ENCODE results near the gene MACROH2A2.

The MACROH2A2 gene

DNA sequence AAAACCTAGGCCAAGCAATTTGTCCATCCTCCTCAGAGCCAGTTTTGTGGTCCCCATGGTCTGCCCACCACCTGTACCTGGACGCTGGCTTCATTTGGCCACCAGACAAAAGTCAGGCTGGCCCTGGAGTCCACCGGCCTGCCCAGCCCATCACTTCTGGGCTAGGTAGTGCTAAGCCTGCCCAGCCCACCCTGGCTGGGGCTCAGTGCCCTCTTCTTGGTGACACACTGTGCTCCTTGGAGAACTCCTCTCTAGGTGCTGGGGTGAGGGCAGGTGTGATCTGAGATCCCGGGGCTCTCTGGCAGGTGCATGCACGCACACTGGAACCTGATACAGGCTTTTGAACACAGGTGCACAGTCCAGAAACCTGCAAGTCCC, 78.9 kb downstream of the MACROH2A2 start:
- H3K4me3 ChIP-seq (ENCODE audit: low read depth, low read length): no peak overlapping the region
- DNase-seq (ENCODE audit: low read depth): no peak
- TF ChIP-seq MYC (IDR thresholded peaks at IDR 0.05; ENCODE audit: low read depth, low read length): no peak

DNA sequence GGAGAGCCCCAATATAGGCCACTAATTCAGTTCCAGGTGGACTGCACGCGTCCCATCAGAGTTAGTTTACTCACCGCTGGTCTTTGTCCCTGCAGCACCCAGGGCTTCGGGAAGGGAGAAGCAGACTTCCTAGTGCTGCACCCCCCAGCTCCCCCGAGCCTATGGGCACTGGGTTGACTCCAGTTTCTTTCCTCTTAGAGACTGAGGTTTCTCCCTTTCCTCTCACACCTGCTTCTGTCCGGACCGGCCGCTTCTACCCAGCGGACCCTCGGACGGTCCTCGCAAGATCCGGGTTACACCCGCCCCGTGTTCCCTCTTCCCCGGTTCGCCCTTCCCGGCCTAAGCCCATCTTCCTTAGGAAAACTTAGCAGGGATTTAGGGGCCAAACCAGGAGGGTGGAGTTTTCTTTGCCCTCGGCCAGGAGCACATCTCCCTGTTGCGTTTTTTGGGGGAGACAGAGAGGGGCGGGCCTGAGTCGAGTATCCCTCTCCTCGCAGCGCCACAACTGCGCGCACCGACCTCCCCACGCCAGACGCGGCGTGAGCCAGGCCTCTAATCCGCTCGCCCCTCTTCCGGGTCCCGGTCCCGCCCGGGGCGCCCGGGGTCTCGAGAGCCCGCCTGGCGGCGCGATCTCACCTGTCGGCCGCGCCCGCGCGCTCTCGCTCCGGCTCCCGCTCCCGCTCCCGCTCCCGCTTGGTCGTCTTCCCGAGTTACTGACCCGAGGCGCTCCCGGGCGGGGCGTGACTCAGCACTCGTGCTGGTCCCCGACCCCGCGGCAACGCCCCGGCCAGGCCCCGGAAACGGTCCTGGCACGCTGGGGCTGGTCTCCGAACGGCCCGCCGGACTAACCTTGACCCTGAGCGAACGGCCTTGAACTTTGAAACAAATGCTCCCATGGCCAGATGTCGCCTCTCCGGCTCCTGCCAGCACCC, 79.7 kb downstream of the MACROH2A2 start, which contains the start of gene AIFM2:
Gene AIFM2, minus strand, starts transcription at position 728 of the 932 bp plus-strand sequence. CDS start 8,741 bp downstream, outside the sequence.
- no peak for TF ChIP-seq CTCF (IDR thresholded peaks at IDR 0.05; ENCODE audit: low read depth, low read length)
- no peak for TF ChIP-seq MAX (IDR thresholded peaks at IDR 0.05; ENCODE audit: low read depth, low read length)
- no peak for TF ChIP-seq POLR2A (IDR thresholded peaks at IDR 0.05; ENCODE audit: extremely low read depth, insufficient read length)
- no peak for TF ChIP-seq MYC (IDR thresholded peaks at IDR 0.05; ENCODE audit: low read depth, low read length)
- H3K4me3 ChIP-seq (ENCODE audit: low read depth, low read length): no peak within 1 kb of the TSS
- no peak for DNase-seq (ENCODE audit: low read depth)

- no peak overlapping the region for H3K4me3 ChIP-seq (ENCODE audit: low read depth, low read length)
- DNase-seq (ENCODE audit: low read depth): no peak
- TF ChIP-seq MAX (IDR thresholded peaks at IDR 0.05; ENCODE audit: low read depth, low read length) (no peak), CTCF (IDR thresholded peaks at IDR 0.05; ENCODE audit: low read depth, low read length) (no peak), POLR2A (IDR thresholded peaks at IDR 0.05; ENCODE audit: extremely low read depth, insufficient read length) (no peak), MYC (IDR thresholded peaks at IDR 0.05; ENCODE audit: low read depth, low read length) (no peak)
Observed at GRCh38 chr10:70135046-70135445, 82.4 kb downstream of the MACROH2A2 start.

- TF ChIP-seq MYC (IDR thresholded peaks at IDR 0.05; ENCODE audit: low read depth, low read length) (no peak), MAX (IDR thresholded peaks at IDR 0.05; ENCODE audit: low read depth, low read length) (no peak), POLR2A (IDR thresholded peaks at IDR 0.05; ENCODE audit: extremely low read depth, insufficient read length) (no peak), CTCF (IDR thresholded peaks at IDR 0.05; ENCODE audit: low read depth, low read length) (no peak)
- DNase-seq (ENCODE audit: low read depth): no peak
- H3K4me3 ChIP-seq (ENCODE audit: low read depth, low read length): no peak overlapping the region
Observed at GRCh38 chr10:70135684-70136083, 83.0 kb downstream of the MACROH2A2 start.

GRCh38 chr10:70137135-70137534, 84.5 kb downstream of the MACROH2A2 start:
- H3K4me3 ChIP-seq (ENCODE audit: low read depth, low read length): no peak overlapping the region
- TF ChIP-seq MAX (IDR thresholded peaks at IDR 0.05; ENCODE audit: low read depth, low read length): no peak
- TF ChIP-seq POLR2A (IDR thresholded peaks at IDR 0.05; ENCODE audit: extremely low read depth, insufficient read length): no peak
- no peak for TF ChIP-seq MYC (IDR thresholded peaks at IDR 0.05; ENCODE audit: low read depth, low read length)
- TF ChIP-seq CTCF (IDR thresholded peaks at IDR 0.05; ENCODE audit: low read depth, low read length): no peak
- DNase-seq (ENCODE audit: low read depth): no peak
